Trophoblast cell (in vitro differentiated cells and primary cell): Measurements from ENCODE around the gene TRAM1L1.

Experiments used
- DNase-seq, 2 donors: peaks; one replicate each; pipeline ENCODE4 v3.0.0-alpha.2; 2016
- H2AFZ ChIP-seq: 2 replicates; pipeline ENCODE4 v1.6.1; 2013; ENCODE audit warnings: low read length, moderate library complexity, mild to moderate bottlenecking; ENCODE audit not compliant: insufficient read depth, poor library complexity
- H2AK5ac ChIP-seq: 2 replicates; pipeline ENCODE4 v1.6.1; 2013; ENCODE audit warnings: mild to moderate bottlenecking, low read length
- H2BK120ac ChIP-seq: 2 replicates; pipeline ENCODE4 v1.6.1; 2013; ENCODE audit warnings: low read length, mild to moderate bottlenecking, moderate library complexity; ENCODE audit not compliant: insufficient read depth, poor library complexity
- H2BK12ac ChIP-seq: 2 replicates; pipeline ENCODE4 v1.6.1; 2013; ENCODE audit warnings: mild to moderate bottlenecking, low read length, moderate library complexity
- H2BK5ac ChIP-seq: 2 replicates; pipeline ENCODE4 v1.6.1; 2013; ENCODE audit warnings: low read length, low read depth, moderate library complexity, mild to moderate bottlenecking; ENCODE audit not compliant: poor library complexity
- H3K14ac ChIP-seq: 2 replicates; pipeline ENCODE4 v1.6.1; 2013; ENCODE audit warnings: mild to moderate bottlenecking, low read length
- H3K18ac ChIP-seq: 2 replicates; pipeline ENCODE4 v1.6.1; 2013; ENCODE audit warnings: mild to moderate bottlenecking, low read length
- H3K23ac ChIP-seq: 2 replicates; pipeline ENCODE4 v1.6.1; 2013; ENCODE audit warnings: low read length
- H3K27ac ChIP-seq: 2 replicates; pipeline ENCODE4 v1.5.1; 2013; ENCODE audit warnings: low read depth, mild to moderate bottlenecking, inconsistent platforms, low read length, moderate library complexity
- H3K27me3 ChIP-seq: 2 replicates; pipeline ENCODE4 v1.6.1; 2013; ENCODE audit warnings: inconsistent platforms, mild to moderate bottlenecking, low read length, moderate library complexity; ENCODE audit not compliant: insufficient read depth
- H3K36me3 ChIP-seq, 2 experiments: 1 replicate in 1 of 2; 2 replicates in 1 of 2; pipeline ENCODE4 v1.6.1; 2013; ENCODE audit warnings: low read length in 2 of 2, mild to moderate bottlenecking in 2 of 2, moderate library complexity in 1 of 2; ENCODE audit not compliant: insufficient read depth in 2 of 2, control insufficient read depth in 1 of 2
- H3K4ac ChIP-seq: 2 replicates; pipeline ENCODE4 v1.6.1; 2013; ENCODE audit warnings: low read depth, mild to moderate bottlenecking, low read length, moderate library complexity
- H3K4me1 ChIP-seq, 2 experiments: 1 replicate in 1 of 2; 2 replicates in 1 of 2; pipeline ENCODE4 v1.6.1; 2013; ENCODE audit warnings: low read length in 2 of 2, mild to moderate bottlenecking in 2 of 2, moderate library complexity in 1 of 2; ENCODE audit not compliant: insufficient read depth in 2 of 2, control insufficient read depth in 1 of 2
- H3K4me2 ChIP-seq: 2 replicates; pipeline ENCODE4 v1.6.1; 2013; ENCODE audit warnings: inconsistent platforms, mild to moderate bottlenecking, low read length, moderate library complexity
- H3K4me3 ChIP-seq: 2 replicates; pipeline ENCODE4 v1.5.1; 2013; ENCODE audit warnings: mild to moderate bottlenecking, low read depth, low read length, inconsistent platforms
- H3K79me1 ChIP-seq: one replicate; pipeline ENCODE4 v1.6.1; 2013; ENCODE audit warnings: low read length
- H3K79me2 ChIP-seq: 2 replicates; pipeline ENCODE4 v1.6.1; 2013; ENCODE audit warnings: low read length, mild to moderate bottlenecking; ENCODE audit not compliant: control insufficient read depth, insufficient read depth, poor library complexity
- H3K9ac ChIP-seq: 2 replicates; pipeline ENCODE4 v1.6.1; 2013; ENCODE audit warnings: mild to moderate bottlenecking, low read length
- H3K9me3 ChIP-seq: 2 replicates; pipeline ENCODE4 v1.6.1; 2013; ENCODE audit warnings: low read depth, mild to moderate bottlenecking, control low read depth, inconsistent platforms, low read length; ENCODE audit not compliant: insufficient read depth
- H4K12ac ChIP-seq: 2 replicates; pipeline ENCODE4 v1.6.1; 2013; ENCODE audit warnings: low read depth, mild to moderate bottlenecking, low read length, moderate library complexity
- H4K8ac ChIP-seq: 2 replicates; pipeline ENCODE4 v1.6.1; 2013; ENCODE audit warnings: low read depth, mild to moderate bottlenecking, low read length, moderate library complexity
- H4K91ac ChIP-seq: one replicate; pipeline ENCODE4 v1.6.1; 2013; ENCODE audit warnings: low read depth, mild to moderate bottlenecking, low read length, moderate library complexity
- WGBS: extraction: QIAGEN DNeasy Blood & Tissue Kit; methylation state at CpG from one replicate; pipeline ENCODE4 v1.1.7; 2013; ENCODE audit warnings: missing lambda C conversion rate; ENCODE audit not compliant: insufficient read length, insufficient coverage; ENCODE audit errors: extremely low coverage; 5-methylcytosine and 5-hydroxymethylcytosine counted together

Gene TRAM1L1

GRCh38 chr4:117042962-117043361, 42.4 kb downstream of the TRAM1L1 start:
- H2AFZ ChIP-seq = no peak overlapping the region
- H3K27me3 ChIP-seq = no peaks in the 10 kb centered on the region
- H3K36me3 ChIP-seq = no peaks in the 10 kb centered on the region
- no peak overlapping the region for H3K4ac ChIP-seq
- no peak overlapping the region for H4K8ac ChIP-seq
- H4K91ac ChIP-seq = no peak overlapping the region
- no peak overlapping the region for H3K23ac ChIP-seq
- no peak overlapping the region for H3K18ac ChIP-seq
- no peaks in the 10 kb centered on the region for H3K4me1 ChIP-seq
- no peak overlapping the region for H3K9ac ChIP-seq
- no peaks in the 10 kb centered on the region for H3K79me1 ChIP-seq
- H3K27ac ChIP-seq = no peak overlapping the region
- no CpG with 5 or more reads among the region's 5 CpGs for WGBS
- H4K12ac ChIP-seq = no peak overlapping the region
- H3K14ac ChIP-seq = no peak overlapping the region
- no peak for DNase-seq
- no peak overlapping the region for H2BK120ac ChIP-seq
- no peak overlapping the region for H3K4me3 ChIP-seq
- no peak overlapping the region for H2BK5ac ChIP-seq
- no peaks in the 10 kb centered on the region for H3K79me2 ChIP-seq
- no peak overlapping the region for H2BK12ac ChIP-seq
- H3K9me3 ChIP-seq = no peaks in the 10 kb centered on the region
- H3K4me2 ChIP-seq = no peak overlapping the region
- no peak overlapping the region for H2AK5ac ChIP-seq
